HG03442 (cell line): ENCODE data around the gene RAC3.
A peak's percentile ranks its signal among the peaks of the same experiment; 100 is the strongest.

Source experiments
- ATAC-seq: cut with Tn5 transposase; IDR thresholded peaks from one replicate; pipeline ENCODE4 v1.9.1; 2021; ENCODE audit warnings: mild to moderate bottlenecking, moderate library complexity; ENCODE audit not compliant: unreplicated experiment

The RAC3 gene

GRCh38 chr17:82031303-82031884, at the start of gene RAC3:
RAC3 (plus strand) TSS chr17:82031678; CDS start chr17:82031762, 84 bp downstream.
- peak; percentile 4 for ATAC-seq

- no peak for ATAC-seq
Measured at GRCh38 chr17:81983011-81983638, 48.4 kb upstream of the RAC3 start.

DNA sequence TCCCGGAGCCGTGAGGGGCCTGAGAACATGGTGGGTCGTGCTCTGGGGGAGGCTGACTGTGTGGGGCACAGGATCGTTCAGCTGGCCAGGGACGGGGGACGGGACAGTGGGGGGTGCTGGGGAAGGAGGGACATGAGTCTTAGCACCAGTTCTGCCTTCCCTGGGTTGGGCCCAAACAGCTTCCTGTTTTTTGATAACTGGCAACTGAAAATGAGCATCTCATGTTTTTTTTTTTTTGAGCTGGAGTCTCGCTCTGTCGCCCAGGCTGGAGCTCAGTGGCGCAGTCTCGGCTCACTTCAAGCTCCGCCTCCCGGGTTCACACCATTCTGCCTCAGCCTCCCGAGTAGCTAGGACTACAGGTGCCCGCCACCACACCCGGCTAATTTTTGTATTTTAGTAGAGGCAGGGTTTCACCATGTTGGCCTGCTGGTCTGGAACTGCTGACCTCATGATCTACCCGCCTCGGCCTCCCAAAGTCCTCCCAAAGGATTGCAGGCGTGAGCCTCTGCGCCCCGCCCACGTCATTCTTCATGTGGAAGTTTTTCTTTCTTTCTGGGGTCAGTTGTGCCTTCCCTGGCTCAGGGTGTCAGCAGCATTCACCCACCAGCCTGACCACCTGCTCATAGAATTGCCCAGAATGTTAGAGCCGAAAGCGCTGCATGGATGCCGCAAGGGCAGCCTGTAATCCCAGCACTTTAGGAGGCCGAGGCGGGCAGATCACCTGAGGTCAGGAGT, 47.7 kb upstream of the RAC3 start:
- ATAC-seq, result no peak

DNA sequence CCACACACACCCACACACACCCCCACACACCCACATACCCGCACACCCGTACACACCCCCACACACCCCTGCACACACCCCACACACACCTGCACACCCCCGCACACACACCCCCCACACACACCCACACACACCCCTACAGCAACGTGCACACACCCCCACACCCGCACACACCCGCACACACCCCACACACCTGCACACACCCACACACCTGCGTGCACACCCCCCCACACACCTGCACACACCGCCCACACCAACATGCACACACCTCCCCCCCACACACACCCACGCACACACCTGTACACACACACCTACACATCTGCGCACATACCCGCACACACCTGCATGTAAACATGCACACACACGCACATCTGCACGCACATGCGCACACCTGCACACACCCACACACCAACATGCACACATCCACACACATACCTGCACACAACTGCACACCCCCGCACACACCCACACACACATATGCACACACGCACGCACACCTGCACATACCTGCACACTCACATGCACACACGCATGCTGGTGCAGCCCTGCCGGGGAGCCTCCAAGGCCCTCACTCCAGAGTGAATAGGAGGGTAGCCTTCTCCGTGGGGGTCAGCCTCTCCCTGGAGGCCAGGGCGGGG, 46.6 kb upstream of the RAC3 start:
- no peak for ATAC-seq

DNA sequence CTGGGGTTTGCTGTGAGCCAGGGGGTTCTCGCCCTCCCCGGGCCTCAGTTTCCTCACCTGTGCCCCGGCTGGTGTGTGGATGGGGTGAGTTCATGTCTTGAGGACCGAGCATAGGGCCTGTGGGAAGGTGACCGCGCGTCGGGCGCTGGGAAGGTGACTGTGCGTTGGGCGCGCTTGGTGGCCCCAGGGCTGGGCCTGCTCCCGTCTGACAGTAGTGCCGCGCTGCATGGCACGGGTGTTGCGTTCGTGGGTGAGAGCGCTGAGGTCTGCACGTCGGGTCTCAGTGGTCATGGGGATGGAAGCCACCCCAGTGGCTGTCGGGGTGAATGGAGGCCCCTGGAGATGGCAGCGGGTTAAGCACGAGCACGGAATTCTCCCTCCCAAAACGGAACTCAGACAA, 44.9 kb upstream of the RAC3 start:
- ATAC-seq, result no peak

- no peak for ATAC-seq
Measured at GRCh38 chr17:81987161-81987770, 44.2 kb upstream of the RAC3 start.

GRCh38 chr17:81990836-81991683, 40.4 kb upstream of the RAC3 start:
- ATAC-seq, result no peak

DNA sequence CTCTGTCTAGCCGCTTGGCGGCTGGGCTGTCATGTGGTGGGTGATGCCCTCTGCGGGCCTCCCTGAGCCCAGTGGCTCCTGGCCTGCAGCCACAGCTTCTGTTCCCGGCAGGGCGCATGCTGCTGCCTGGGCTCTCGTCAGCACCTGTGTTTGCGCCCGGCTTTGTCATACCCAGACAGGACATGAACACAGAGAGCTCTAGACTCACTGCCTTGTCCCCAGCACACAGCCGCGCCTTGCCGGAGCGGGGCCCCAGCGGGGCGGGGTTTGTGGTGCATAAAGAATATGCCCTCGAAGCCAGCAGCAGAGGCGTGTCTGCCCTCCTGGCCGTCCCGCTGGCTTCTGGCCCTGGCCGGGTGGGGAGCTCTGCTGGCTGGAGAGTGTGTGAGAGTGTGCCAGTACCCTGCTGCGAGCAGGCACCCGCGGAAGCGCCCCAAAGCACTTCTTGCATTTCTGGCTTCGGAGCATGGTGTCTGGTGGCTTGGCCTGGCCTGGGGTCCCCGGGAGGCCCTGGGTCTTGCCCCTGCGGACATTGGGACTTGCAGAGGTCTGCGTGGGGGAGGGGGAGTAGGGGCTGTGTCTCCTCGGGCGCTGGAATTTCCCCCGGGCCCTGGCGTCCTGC, 39.7 kb upstream of the RAC3 start:
- ATAC-seq, result no peak

DNA sequence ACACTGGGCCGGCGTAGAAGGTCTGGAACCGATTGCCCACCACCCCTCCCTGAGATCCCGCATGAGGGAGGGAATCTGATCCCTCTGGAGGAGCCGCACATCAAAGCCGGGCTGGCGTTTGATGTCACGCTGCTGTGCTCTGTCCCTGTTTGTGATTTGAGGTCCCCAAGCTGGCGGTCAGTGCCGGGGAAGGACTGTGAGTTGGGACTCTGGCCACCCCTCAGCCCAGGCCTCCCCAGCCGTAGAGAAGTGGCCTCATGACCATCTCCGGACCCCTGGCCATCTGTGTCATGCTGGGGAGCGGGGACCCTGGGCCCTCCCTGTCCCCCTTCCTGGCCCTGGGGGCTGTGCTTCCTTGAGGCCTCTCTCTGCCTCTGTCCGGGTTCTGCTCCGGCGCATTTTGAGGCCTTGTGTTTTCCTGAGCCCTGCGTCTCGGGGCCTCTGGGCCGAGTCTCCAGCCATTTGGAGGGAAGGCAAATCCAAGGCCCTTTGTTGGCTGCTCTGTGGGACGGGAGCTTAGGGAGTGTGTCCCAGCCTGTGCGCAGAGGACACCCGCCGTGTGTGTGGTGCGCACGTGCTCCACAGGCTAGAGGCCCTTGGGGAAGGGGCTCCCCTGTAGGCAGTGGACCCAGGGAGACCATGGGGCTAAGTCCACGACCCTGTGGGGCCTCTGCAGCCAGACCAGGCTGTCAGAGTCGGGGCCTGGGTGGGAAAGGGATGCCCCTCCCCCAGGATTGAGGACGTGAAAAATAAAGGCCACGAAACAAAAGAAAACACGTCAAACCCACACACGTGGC, 39.0 kb upstream of the RAC3 start:
- ATAC-seq, result no peak

DNA sequence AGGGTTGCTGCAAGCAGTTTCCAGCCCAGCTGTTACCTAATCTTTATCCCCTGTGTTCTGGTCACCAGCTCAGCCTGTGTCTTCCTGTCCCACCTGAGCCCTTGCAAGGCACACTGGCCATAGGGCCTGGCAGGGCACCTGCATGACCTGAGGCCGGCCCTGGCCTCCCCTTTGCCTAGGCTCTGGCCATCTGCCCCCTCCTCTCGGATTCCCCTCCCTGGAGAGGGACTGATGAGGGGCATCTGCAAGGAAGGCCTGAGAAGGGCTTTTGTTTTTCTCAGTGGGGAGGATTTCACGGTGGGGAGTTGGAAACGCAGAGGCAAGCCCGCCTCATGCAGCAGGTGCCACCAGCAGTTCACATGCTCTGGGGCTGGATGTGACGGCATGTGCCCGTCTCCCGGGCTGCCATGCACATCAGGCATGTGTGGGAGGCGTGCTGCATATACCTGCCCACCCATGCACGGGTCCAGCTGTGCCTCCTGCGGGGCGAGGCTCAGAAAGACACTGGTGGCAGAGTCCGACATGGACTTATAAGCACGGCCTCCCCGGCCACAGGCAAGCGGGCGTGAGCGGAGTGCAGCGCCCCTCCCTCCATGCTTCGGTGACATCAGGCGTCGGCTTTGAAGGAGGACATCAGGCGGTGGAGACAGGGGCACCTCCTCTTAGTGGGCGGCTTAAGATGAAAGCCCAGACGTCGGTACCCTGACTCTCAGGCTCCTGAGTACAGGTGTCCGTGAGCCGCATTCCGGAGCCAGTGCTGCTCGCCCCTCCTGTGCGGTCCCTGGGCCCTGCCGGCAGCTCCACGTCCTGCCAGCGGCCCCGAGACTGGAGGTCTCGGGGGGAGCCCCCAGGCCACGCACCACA, 37.5 kb upstream of the RAC3 start:
- ATAC-seq, result no peak

GRCh38 chr17:81994593-81995462, 36.6 kb upstream of the RAC3 start:
- no peak for ATAC-seq

DNA sequence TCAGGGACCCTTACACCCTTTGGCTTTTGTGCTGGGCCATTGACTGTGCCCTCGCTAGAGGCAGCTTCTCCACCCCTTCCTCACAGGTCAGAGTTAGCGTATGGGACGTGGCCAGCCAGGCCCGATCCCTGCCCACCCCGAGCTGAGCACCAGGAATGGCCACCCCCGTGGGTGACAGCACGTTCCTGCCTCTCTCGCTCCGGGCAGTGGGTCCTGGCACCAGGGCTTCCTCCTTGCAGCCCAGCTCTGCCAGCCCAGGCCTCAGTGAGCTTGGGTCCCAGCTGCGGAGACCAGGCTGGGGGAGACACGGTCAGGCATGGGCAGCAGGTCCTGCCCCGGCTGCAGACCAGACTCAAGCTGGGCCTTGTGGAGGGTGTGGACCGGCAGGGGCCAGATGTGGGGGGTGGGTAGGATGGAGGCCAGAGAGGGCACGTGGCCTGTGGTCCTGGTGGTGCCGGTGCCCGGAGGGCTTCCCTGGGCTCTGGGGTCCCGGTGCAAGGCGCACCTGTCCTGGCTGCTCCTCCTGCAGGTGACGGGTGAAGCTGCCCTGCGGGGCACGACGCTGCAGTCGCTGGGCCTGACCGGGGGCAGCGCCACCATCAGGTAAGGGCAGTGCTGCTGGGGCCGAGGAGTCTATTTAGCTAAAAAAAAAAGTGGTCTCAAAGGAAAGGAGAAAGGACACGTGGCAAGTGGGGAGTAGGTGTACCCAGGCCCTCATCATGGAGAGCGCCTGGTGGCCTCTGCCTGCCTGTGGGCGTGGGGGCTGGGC, 35.8 kb upstream of the RAC3 start:
- no peak for ATAC-seq

DNA sequence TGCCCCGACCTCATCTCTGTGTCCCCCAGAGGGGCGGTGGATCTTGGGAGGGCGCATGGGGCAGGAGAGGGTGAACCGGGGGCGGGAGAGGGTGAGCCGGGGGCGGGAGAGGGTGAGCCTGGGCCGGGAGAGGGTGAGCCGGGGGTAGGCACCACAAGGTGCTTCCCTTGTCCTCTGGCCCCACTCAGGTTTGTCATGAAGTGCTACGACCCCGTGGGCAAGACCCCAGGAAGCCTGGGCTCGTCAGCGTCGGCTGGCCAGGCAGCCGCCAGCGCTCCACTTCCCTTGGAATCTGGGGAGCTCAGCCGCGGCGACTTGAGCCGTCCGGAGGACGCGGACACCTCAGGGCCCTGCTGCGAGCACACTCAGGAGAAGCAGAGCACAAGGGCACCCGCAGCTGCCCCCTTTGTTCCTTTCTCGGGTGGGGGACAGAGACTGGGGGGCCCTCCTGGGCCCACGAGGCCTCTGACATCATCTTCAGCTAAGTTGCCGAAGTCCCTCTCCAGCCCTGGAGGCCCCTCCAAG, 35.2 kb upstream of the RAC3 start:
- no peak for ATAC-seq

DNA sequence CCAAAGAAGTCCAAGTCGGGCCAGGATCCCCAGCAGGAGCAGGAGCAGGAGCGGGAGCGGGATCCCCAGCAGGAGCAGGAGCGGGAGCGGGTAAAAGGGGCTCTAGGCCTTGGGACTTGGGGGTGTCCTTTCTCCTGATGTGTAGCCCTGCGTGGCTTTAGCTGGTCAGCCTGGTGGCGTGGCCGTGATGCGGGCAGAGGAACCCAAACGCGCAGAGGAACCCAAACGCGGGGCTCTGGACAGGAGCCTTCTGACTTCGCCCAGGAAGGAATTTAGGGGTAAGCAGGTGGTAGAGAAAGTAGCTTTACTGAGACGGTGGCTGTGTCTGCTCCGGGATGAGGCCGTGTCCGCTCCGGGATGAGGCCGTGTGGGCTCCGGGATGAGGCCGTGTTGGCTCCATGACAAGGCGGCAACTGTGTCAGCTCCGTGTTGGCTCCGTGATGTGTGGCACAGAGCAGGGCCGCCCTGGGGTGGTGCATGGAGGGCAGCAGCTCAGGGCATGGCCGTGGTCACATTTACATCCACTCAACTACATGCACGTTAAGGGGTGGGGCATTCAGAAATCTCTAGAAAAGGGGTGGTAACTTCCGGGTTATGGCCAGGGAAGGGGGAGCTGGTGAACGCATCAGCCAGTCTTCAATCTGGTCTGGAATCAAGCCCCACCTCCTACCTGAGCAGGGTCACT, 34.6 kb upstream of the RAC3 start:
- ATAC-seq, result no peak

GRCh38 chr17:81998212-81998611, 33.3 kb upstream of the RAC3 start:
- ATAC-seq, result no peak
